HAP-1 (cell line): ENCODE data around the gene RSBN1L.
"Not testable (repeated sequence)": the region's sequence is repeated elsewhere in the genome, so short reads cannot be mapped to it uniquely, and the experiment has no call there.

Source experiments
- DNase-seq, 2 experiments: peaks; one replicate each; pipeline ENCODE4 v3.0.0-alpha.2; 2016 to 2020; ENCODE audit warnings: low spot score in 2 of 2
- H3K27me3 ChIP-seq: fragments of 250-450 bp; sonication (Bioruptor Pico); 2 replicates; pipeline ENCODE4 v1.5.1; 2020; ENCODE audit warnings: low read depth, mild to moderate bottlenecking, moderate library complexity
- H3K36me3 ChIP-seq: fragments of 250-450 bp; sonication (Bioruptor Pico); replicated peaks from 2 replicates; pipeline ENCODE4 v1.5.1; 2020; ENCODE audit warnings: mild to moderate bottlenecking
- H3K4me1 ChIP-seq: fragments of 250-450 bp; sonication (Bioruptor Pico); 2 replicates; pipeline ENCODE4 v1.5.1; 2020; ENCODE audit warnings: mild to moderate bottlenecking
- H3K4me3 ChIP-seq: fragments of 250-450 bp; sonication (Bioruptor Pico); 2 replicates; pipeline ENCODE4 v1.5.1; 2020; ENCODE audit warnings: mild to moderate bottlenecking, moderate library complexity
- H3K9me3 ChIP-seq: fragments of 250-450 bp; sonication (Bioruptor Pico); 2 replicates; pipeline ENCODE4 v1.5.1; 2020; ENCODE audit warnings: mild to moderate bottlenecking, moderate library complexity
- in situ Hi-C: fragments of 300-500 bp; cut with MboI; formaldehyde crosslinking; loops from 3 replicates; pipeline ENCODE4 v1.14.3; 2020; ENCODE audit warnings: low sequenced_read_pairs, inconsistent platforms, mixed read lengths

RSBN1L gene

DNA sequence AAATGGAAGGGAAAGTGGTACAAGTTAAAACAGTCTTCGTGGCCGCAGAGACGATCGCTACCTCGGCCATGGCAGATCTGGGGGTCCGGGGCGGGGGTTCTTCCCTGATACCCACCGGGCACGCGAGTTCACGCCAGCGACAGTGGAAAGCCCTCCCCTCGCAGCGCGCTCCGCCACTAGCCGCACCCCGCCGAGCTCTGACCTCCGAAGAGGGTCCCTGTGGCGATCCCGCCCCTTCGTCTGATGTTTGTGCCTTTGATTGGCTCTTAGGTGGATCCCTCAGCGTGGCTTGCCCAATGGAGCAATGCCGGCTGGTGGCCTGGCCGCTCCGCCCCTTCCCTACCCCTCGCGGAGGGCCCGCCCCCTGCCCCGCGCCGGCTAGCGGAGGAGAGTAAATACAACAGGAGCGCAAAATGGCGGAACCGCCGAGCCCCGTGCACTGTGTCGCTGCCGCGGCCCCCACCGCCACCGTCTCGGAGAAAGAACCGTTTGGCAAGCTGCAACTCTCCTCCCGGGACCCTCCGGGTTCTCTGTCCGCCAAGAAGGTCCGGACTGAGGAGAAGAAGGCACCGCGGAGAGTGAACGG is at the start of gene RSBN1L:
Gene RSBN1L (plus strand): TSS at position 403 of the 586 bp plus-strand sequence. CDS start 11 bp downstream, at position 414.
- no peaks in the 10 kb centered on the region; the same call in 1 of the 2 replicates for H3K36me3 ChIP-seq
- peaks cover 17% of the 10 kb centered on the region for H3K4me1 ChIP-seq
- in situ Hi-C loops = no loop called here

DNA sequence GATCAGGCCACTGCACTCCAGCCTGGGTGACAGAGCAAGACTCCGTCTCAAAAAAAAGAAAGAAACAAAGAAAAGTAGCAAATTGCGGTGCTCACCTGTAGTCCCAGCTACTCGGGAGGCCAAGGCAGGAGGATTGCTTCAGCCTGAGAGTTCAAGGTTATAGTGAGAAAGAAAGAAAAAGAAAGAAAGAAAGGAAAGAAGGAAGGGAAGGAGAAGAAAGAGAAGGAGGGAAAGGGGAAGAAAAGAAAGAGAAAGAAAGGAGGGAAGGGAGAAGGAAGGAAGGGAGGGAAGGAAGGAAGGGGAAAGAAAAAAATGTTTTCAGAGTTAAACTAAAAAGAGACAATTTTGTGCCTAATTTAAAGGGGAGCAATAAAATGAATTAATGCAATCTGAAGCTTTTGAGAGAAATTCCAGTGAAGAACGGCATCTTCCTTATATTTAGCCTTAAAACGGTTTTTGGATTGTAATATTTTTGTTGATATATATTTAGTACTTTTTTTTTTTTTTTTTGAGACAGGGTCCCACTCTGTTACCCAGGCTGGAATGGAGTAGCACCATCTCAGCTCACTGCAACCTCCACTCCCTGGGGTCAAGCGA is 47.4 kb upstream of the RSBN1L start:
- no peaks in the 10 kb centered on the region for H3K9me3 ChIP-seq
- in situ Hi-C loops = no loop called here
- H3K4me3 ChIP-seq = no peak overlapping the region
- H3K27me3 ChIP-seq = no peaks in the 10 kb centered on the region
- no peaks in the 10 kb centered on the region for H3K4me1 ChIP-seq
- no peak for DNase-seq
- H3K36me3 ChIP-seq = peaks cover 4% of the 10 kb centered on the region

More for the DNA sequence above, at the start of gene RSBN1L:
- Histone ChIP-seq H3K9me3 (no peaks in the 10 kb centered on the region), H3K27me3 (no peaks in the 10 kb centered on the region), H3K4me3 (peak within 1 kb of the TSS; percentile 99)
- DNase-seq = peak; percentile 99

DNA sequence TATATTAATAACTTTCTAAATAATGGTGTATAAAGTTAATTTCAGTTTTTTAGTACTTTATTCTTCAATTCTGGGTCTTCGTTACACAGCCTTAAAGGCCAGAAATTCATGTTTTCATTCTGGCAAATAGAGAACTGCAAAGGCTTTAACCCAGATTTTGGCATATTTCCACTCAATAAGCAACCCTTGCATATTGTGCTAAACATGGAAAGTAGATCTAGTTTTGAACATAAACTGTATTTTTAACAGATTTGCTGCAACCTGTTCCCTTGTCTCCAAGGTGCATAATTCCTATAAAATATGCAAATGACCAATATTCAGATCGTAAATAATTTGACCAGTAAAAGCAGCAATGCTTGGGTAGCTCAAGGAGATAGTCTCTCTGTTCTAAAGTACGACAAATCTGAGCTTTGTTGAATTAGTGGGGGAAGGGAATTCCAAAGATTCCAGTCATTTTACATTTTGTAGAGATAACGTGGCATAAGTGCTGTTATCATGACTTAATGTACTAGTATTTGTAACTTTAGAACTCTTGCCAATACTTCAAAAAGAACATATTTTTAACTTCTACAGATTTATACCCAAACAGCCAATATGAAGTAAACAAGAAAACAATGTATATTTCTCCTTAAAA is 46.4 kb upstream of the RSBN1L start:
- Histone ChIP-seq H3K4me3 (no peak overlapping the region), H3K9me3 (no peaks in the 10 kb centered on the region), H3K27me3 (no peaks in the 10 kb centered on the region), H3K4me1 (no peaks in the 10 kb centered on the region), H3K36me3 (no peaks in the 10 kb centered on the region)
- in situ Hi-C loops = loop anchor here (25.0 kb wide), 1 partner anchor 262 kb away; no protein-coding TSS in a partner anchor
- DNase-seq = no peak

DNA sequence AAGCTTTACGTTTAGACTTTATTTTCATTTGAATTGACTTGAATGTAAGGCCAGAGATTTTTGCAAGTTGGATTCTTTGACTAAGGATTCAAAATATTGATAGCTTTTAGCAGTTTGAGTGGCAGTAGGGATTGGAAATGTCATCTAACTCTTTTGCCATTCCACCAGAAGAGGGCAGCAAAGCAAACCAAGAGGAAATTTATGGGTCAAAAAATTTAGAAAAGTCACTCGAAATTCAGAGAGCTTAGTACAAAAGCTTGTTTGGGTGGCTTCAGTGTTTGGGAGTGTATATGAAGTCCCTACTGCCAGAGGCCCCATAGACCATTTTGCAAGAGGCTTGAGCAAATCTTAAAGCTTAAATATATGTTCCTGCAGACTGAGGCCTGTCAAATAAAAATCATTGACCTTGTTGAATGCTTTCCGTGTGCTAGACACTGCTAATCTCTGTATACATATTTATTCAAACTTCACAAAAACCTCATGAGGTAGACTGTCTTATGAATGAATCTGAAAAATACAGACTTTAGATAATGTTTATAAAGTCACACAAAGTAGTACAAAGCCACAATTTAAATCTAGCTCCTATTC is 44.6 kb upstream of the RSBN1L start:
- in situ Hi-C loops = loop anchor here (25.0 kb wide), 1 partner anchor 261 kb away; no protein-coding TSS in a partner anchor
- Histone ChIP-seq H3K4me3 (no peak overlapping the region), H3K4me1 (no peaks in the 10 kb centered on the region), H3K36me3 (no peaks in the 10 kb centered on the region), H3K9me3 (no peaks in the 10 kb centered on the region), H3K27me3 (no peaks in the 10 kb centered on the region)
- peak; percentile 48 to 59 for DNase-seq

DNA sequence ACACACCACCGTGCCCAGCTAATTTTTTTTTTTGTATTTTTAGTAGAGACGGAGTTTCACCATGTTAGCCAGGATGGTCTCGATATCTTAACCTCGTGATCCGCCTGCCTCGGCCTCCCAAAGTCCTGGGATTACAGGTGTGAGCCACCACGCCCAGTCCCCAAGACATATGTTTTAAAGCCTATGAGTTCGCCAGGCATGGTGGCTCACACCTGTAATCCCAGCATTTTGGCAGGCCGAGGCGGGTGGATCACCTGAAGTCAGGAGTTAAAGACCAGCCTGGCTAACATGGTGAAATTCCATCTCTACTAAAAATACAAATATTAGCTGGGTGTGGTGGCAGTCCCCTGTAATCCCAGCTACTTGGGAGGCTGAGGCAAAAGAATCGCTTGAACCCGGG is 43.4 kb upstream of the RSBN1L start:
- H3K36me3 ChIP-seq, H3K9me3 ChIP-seq, DNase-seq, H3K4me3 ChIP-seq, H3K27me3 ChIP-seq, H3K4me1 ChIP-seq: not testable (repeated sequence)
- in situ Hi-C loops = loop anchor here (25.0 kb wide), 1 partner anchor 259 kb away; no protein-coding TSS in a partner anchor

DNA sequence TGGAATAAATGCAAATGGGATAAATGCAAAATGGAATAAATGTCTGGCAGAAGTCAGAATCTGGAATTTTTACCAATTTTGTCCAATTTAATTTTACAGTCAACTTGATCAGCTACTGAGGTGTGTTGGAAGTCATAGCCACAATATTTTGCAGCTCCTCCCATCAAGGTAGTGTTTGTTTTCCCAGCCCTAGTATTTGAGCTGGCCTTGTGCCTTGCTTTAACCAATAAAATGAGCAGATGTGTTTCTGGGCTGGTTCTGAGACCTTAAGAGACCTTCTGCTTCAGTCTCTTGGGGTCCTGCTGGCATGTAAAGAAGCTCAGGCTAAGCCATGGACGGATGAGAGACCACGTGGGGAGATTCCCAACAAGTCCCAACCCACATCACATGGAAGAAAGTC is 42.7 kb upstream of the RSBN1L start:
- no peak for DNase-seq
- H3K4me1 ChIP-seq = no peaks in the 10 kb centered on the region
- no peak overlapping the region for H3K4me3 ChIP-seq
- H3K9me3 ChIP-seq = no peaks in the 10 kb centered on the region
- H3K36me3 ChIP-seq = no peaks in the 10 kb centered on the region
- no peaks in the 10 kb centered on the region for H3K27me3 ChIP-seq
- in situ Hi-C loops = loop anchor here (25.0 kb wide), 1 partner anchor 259 kb away; no protein-coding TSS in a partner anchor

DNA sequence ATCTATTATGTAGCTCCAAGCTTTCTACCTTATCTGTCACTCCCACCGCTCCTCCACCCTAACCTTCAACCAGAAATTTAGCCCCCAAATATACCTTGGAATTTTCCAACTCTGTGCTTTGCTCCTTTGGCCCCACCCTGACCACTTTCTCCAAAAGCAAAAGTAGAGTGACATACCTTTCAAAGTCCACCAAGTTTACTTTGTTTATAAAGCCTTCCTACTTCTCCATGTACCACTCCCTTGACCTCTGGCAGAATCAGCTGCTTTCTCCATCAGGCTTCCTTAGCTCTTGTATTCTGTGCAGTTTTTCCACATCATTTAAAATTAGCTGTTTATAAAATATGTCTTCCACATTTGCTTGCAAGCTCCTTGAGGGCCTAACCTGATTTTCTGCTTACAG is 40.9 kb upstream of the RSBN1L start:
- in situ Hi-C loops = loop anchor here (25.0 kb wide), 1 partner anchor 257 kb away; no protein-coding TSS in a partner anchor
- DNase-seq = no peak
- H3K9me3 ChIP-seq = no peaks in the 10 kb centered on the region
- no peaks in the 10 kb centered on the region for H3K36me3 ChIP-seq
- H3K4me1 ChIP-seq = no peaks in the 10 kb centered on the region
- H3K27me3 ChIP-seq = no peaks in the 10 kb centered on the region
- H3K4me3 ChIP-seq = no peak overlapping the region

DNA sequence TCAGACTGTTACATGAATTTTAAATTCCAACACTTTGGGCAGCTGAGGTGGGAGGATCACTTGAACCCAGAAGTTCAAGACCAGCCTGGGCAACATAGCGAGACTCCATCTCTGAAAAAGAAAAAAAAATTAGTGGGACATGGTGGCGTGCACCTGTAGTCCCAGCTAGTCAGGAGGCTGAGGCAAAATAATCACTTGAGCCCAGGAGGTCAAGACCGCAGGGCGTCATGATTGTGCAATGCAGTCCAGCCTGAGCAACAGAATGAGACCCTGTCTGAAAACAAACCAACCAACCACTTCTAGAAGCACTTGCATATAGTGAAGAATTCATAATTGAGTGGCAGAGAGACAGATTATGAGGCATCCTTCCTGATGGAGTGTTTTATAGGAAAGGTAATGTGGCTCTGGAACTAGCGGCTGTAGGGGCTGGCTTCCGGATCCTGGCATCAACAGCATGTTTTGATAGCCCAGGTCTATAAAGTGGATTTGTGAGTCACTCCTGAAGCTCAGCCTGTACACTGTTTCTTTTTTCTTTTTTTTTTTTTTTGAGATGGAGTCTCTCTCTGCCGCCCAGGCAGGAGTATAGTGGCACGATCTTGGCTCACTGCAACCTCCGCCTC is 40.3 kb upstream of the RSBN1L start:
- Histone ChIP-seq H3K36me3 (no peaks in the 10 kb centered on the region), H3K9me3 (no peaks in the 10 kb centered on the region), H3K4me3 (no peak overlapping the region), H3K4me1 (no peaks in the 10 kb centered on the region), H3K27me3 (no peaks in the 10 kb centered on the region)
- DNase-seq = no peak
- in situ Hi-C loops = loop anchor here (25.0 kb wide), 1 partner anchor 256 kb away; no protein-coding TSS in a partner anchor

DNA sequence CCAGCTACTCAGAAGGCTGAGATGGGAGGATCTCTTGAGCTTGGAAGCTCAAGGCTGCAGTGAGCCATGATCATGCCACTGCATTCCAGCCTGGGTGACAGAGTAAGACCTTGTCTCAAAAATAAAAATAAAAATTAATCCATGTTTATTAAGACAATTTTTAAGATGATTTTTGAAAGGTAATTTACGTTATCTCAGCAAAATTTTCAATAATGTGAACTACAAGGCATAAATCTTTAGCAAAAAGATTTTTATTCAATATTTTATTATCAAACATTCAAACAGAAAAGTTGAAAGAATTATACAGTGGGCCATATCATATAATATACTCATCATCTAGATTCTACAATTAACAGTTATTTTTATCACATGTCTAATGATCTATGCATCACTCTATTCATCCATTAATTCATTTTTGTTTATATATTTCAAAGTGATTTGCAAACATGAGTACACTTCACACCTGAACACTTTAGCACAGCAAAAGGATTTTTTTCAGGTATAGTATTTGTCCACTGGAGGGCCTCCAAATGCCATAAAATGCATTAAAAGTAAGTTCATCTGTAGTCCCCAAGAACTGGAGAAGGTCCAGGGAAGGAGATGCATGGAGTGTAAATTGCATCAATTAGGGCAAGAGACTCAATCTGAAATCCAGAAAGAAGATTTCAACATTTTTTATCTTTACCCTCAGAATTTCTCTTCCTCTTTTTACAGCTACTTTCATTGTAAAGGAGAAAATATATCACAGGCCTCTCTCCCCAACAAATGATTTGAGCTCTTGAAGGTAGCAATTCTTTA is 38.6 kb upstream of the RSBN1L start:
- H3K9me3 ChIP-seq = no peaks in the 10 kb centered on the region
- in situ Hi-C loops = loop anchor here (25.0 kb wide), 1 partner anchor 255 kb away; no protein-coding TSS in a partner anchor
- no peaks in the 10 kb centered on the region for H3K4me1 ChIP-seq
- no peaks in the 10 kb centered on the region for H3K36me3 ChIP-seq
- H3K27me3 ChIP-seq = no peaks in the 10 kb centered on the region
- no peak overlapping the region for H3K4me3 ChIP-seq
- DNase-seq = peak; percentile 33 to 40

DNA sequence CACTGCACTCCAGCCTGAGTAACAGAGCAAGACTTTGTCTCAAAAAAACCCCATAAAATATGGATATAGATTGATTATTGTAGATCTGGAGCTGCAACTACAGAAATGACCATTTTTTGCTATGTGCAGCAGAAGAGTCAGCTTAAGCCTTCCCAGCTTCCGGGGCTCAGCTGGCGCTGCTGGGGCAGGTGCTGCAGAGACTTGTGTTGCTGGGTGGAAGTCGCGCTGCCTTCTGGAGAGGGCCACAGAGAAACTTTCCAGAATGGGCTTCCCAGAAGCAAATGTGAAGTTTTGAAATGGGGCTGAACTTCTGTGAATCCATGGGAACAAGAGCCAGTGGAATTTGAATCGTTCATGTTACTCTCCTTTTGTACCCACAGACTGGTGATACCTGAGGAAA is 37.3 kb upstream of the RSBN1L start:
- Histone ChIP-seq H3K4me1 (no peaks in the 10 kb centered on the region), H3K36me3 (no peaks in the 10 kb centered on the region), H3K4me3 (no peak overlapping the region), H3K27me3 (no peaks in the 10 kb centered on the region), H3K9me3 (no peaks in the 10 kb centered on the region)
- DNase-seq = no peak
- in situ Hi-C loops = loop anchor here (25.0 kb wide), 1 partner anchor 253 kb away; no protein-coding TSS in a partner anchor

DNA sequence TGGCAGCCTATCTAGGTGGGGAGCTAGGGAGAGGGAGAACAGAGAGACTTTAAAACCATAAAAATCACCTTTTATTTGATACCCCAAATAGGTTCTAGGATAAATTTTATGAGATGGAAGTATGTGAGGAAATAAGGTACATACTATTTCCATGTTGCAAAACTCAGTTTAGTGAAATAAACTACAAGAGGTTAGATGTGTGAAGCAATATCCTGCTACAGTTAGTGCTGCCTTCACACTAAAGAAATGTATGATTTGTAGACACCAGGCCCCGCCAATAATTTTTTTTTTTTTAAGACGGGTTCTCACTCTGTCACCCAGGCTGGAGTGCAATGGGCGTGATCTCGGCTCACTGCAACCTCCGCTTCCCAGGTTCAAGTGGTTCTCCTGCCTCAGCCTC is 34.4 kb upstream of the RSBN1L start:
- Histone ChIP-seq H3K9me3 (no peaks in the 10 kb centered on the region), H3K36me3 (no peaks in the 10 kb centered on the region), H3K4me3 (no peak overlapping the region), H3K4me1 (no peaks in the 10 kb centered on the region), H3K27me3 (no peaks in the 10 kb centered on the region)
- in situ Hi-C loops = loop anchor here (5.0 to 25.0 kb wide), 2 partner anchors 90 to 250 kb away; no protein-coding TSS in a partner anchor
- DNase-seq = no peak

DNA sequence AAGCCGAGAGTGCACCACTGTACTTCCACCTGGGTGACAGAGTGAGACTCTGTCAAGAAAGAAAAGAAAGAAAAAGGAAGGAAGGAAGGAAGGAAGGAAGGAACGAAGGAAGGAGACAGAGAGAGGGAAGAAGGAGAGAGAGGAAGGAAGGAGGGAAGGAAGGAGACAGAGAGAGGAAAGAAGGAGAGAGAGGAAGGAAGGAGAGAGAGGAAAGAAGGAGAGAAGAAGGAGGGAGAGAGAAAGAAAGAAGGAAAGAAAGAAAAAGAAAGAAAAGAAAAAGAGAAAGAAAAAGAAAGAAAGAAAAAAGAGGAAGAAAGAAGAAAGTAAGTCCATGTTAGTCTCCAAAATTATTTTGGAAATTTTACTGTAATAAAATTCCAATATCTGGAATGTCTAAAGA is 33.4 kb upstream of the RSBN1L start:
- Histone ChIP-seq H3K4me3 (no peak overlapping the region), H3K9me3 (no peaks in the 10 kb centered on the region), H3K4me1 (no peaks in the 10 kb centered on the region), H3K36me3 (no peaks in the 10 kb centered on the region), H3K27me3 (no peaks in the 10 kb centered on the region)
- no peak for DNase-seq
- in situ Hi-C loops = loop anchor here (5.0 to 25.0 kb wide), 2 partner anchors 89 to 249 kb away; no protein-coding TSS in a partner anchor

DNA sequence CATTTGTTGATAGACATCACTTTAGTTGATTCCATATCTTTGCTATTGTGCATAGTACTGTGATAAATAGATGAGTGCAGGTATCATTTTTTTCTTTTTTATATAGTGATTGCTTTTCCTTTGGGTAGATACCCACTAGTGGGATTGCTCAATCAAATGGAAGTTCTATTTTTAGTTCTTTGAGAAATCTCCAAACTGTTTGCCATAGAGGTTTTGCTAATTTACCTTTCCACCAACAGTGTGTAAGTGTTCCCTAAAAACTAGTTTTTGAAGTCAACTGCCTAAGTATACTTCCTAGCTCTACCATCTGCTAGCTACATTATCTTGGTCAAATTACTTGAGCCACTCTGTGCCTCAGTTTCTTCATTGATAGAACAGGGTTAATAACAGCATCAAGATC is 31.5 kb upstream of the RSBN1L start:
- in situ Hi-C loops = loop anchor here (5.0 to 25.0 kb wide), 2 partner anchors 88 to 248 kb away; no protein-coding TSS in a partner anchor
- no peak overlapping the region for H3K4me3 ChIP-seq
- no peak for DNase-seq
- H3K27me3 ChIP-seq = no peaks in the 10 kb centered on the region
- H3K36me3 ChIP-seq = no peaks in the 10 kb centered on the region
- H3K4me1 ChIP-seq = no peaks in the 10 kb centered on the region
- no peaks in the 10 kb centered on the region for H3K9me3 ChIP-seq
